Superior temporal gyrus (tissue), 1 donor: ENCODE measurements around the gene C20orf96.

ENCODE experiments used
- DNase-seq: peaks from one replicate; pipeline ENCODE4 v3.0.0-alpha.2; 2016; ENCODE audit errors: extremely low spot score

The C20orf96 gene

GRCh38 chr20:312067-312466 is 21.5 kb upstream of the C20orf96 start:
- no peak for DNase-seq

- no peak for DNase-seq
These were observed 21.1 kb upstream of the C20orf96 start for GRCh38 chr20:311609-312008.

DNA sequence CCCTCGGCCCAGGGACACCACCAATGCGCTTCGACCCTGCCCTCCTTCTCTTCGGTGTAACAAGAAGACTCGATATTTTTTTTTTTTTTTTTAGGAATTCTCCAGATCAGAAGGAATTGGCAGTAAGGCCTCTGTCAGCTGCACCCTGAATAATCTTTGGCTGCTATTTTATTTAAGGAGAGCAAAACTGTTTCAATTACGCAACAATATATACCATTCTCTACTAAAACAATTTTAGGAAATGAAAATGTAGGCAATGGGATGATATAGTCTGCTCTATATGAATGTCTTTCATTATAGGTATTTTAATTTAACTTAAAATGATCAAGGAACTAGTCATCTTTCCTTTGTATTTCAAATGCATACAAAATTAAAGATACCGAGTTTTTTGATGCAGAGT is 20.1 kb upstream of the C20orf96 start:
- no peak for DNase-seq

DNA sequence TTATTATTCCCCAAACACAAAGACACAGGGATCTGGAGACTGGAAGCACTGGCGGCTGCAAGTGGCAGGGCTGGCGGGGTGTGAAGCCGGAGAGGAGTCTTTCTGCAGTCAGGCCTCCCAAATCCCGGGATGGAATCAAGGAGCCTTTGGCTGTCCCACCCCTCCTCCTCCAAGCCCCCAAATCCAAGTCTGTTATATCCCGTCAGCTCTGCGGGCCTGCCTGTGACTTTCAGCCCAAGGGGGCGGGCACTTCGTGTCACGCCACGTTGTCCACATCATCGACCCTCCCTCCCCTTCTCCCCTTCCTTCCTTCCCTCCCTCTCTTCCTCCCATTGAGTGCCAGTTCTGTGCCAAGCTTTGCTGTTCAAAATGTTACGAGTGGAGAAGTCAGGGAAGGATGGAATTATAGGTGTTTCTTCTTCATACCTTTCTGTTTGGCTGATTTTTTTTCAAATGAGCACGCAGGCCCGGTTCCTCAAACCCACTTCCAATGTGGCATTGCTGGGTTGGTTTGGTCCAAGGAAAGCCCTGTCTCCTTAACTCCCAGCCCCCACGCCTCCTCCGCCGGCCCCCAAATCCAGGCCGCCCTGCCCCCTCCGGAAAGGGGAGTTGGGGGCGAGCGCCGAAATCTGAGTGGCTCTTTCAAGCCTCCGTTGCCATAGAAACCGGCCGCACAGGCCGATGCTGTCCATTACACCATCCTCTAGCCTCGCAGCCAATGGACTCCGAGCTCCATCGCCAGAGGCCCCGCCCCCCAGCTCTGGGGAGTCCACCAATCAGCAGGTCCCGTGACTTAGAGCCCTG is 19.5 kb upstream of the C20orf96 start:
- DNase-seq: peak; percentile 100

- DNase-seq: no peak
These were observed 18.8 kb upstream of the C20orf96 start for GRCh38 chr20:309306-309840.

- no peak for DNase-seq
These were observed 18.0 kb upstream of the C20orf96 start for GRCh38 chr20:308427-309038.

- DNase-seq: no peak
These were observed 15.2 kb upstream of the C20orf96 start for GRCh38 chr20:305745-306144.

DNA sequence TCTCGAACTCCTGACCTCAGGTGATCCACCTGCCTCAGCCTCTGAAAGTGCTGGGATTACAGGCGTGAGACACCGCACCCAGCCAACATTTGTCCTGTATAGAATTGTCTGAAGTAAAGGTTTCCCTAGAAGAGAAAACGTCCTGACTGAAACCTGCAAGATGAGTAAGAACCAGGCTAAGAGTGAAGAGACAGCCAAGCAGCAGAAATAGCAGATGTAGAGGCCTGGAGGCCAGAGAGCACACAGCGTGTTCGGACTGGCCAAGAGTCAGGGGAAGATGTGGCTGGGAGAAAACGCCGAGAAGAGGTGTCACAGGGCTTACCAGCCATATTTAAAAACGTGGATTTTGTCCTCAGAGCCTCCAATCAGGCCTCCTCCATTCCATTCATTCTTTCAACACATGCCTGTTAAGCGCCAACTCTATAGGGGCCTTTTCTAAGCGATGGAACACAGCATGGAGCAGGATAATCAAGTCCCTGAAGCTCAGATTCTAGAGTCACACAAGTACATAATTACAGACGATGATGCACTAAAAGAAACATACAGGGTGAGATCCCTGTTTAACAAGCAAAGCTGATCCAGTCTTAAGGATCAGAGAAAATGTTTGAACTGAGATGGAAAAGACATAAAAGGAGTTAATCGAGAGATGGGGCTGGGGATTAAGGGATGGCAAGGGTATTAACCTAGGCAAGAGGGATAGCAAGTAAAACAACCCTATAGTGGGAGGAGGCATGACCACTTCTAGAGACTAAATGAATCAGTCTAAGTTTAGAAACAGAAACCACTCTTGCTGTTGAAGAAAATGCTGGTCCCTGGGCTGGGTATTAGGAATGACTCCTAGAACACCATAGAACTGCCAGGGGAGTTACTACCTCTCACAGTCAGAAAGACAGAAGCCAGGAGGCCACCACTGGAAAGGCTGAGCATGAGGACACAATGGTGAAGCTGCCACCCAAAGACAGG is 11.6 kb upstream of the C20orf96 start:
- no peak for DNase-seq

DNA sequence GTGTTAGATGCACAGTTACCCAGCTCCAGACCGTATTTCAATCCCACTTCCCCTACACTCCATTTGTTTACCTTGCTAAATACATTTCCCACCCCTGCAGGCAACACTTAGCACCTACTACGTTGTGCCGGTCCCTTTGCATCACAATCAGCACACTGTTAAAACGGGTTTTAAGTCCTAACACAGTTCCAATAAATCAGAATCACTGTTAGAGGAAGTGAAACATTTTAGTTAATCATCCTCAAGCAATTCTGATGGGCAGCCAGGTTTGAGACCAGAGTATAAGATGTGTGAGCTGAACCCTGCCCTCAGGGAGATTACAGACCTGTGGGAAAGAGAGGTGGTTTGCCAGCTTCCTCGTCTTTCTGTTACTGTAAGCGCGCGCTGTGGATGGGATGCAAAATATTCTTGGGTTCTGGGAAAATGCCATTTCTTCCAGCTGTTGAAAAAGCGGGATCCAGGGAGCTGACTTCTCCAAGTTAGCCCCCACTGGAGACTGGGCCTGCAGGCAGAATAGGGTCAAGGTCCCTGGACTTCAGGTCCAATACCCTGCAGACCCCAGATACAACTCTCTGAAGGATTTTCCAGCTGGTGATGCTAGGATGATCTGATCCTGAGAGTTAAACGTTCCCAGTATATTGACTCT is 9.9 kb upstream of the C20orf96 start:
- no peak for DNase-seq

DNA sequence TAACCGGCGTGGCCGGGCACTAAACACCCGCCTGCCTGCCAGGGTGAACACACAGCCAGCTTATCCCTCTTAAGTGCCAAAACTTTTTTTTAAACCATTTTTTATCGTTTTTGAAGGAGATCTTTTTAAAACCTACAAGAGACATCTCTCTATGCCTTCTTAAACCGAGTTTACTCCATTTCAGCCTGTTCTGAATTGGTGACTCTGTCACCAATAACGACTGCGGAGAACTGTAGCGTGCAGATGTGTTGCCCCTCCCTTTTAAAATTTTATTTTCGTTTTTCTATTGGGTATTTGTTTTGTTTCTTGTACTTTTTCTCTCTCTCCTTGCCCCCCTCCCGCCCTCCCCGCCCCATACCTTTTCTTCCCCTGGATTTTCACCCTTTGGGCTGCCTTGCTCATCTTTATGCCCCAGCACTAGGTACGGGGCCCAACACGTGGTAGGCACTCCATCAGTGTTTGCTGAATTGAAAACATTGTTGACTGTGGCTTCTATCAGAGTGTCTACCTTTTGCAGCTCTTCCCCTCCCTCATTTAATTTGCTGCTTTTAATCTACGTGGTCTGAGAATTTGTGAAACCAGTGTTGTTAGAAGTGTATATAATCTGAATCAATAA is 8.3 kb upstream of the C20orf96 start:
- DNase-seq: peak; percentile 27

DNA sequence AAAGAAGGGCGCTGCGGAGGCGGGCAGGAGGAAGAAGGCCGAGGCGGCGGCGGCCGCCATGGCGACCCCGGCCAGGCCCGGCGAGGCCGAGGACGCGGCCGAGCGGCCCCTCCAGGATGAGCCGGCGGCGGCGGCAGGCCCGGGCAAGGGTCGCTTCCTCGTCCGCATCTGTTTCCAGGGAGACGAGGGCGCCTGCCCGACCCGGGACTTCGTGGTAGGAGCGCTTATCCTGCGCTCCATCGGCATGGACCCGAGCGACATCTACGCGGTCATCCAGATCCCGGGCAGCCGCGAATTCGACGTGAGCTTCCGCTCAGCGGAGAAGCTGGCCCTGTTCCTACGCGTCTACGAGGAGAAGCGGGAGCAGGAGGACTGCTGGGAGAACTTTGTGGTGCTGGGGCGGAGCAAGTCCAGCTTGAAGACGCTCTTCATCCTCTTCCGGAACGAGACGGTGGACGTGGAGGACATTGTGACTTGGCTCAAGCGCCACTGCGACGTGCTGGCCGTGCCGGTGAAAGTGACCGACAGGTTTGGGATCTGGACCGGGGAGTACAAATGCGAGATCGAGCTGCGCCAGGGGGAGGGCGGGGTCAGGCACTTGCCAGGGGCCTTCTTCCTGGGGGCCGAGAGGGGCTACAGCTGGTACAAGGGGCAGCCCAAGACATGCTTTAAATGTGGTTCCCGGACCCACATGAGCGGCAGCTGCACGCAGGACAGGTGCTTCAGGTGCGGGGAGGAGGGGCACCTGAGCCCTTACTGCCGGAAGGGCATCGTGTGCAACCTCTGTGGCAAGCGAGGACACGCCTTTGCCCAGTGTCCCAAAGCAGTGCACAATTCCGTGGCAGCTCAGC is 7.6 kb upstream of the C20orf96 start:
- peak; percentile 53 for DNase-seq

- DNase-seq: peak; percentile 77
These were observed 6.8 kb upstream of the C20orf96 start, which contains the start of gene ZCCHC3 for GRCh38 chr20:297098-297924. TSS of gene ZCCHC3 (plus strand) at chr20:297570. CDS start at chr20:297587, 17 bp downstream.

GRCh38 chr20:295804-296203 is 5.3 kb upstream of the C20orf96 start:
- no peak for DNase-seq

GRCh38 chr20:294602-295001 is 4.1 kb upstream of the C20orf96 start:
- DNase-seq: no peak

- DNase-seq: no peak
These were observed 862 bp downstream of the C20orf96 start for GRCh38 chr20:289693-290083.

- DNase-seq: no peak
These were observed 1.4 kb downstream of the C20orf96 start for GRCh38 chr20:288956-289692.

DNA sequence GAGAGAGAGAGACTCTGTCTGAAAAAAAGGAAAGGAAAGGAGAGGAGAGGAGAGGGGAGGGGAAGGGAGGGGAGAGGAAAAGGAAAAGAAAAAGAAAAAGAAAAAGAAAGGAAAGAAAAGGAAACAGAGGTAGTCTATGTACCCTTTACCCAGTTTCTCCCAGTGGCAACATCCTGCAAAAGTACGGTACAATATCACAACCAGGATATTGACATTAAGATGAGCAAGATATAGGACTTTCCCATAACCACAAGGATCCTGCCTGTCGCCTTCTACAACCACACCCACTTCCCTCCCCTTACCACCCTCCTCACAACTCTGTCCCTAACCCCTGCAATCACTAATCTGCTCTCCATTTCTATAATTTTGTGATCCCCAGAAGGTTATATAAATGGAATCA is 4.0 kb downstream of the C20orf96 start:
- no peak for DNase-seq

GRCh38 chr20:284172-284571 is 6.4 kb downstream of the C20orf96 start:
- DNase-seq: no peak
